T-helper 1 cell (primary cell): ENCODE measurements around the gene TNKS1BP1.

Experiments
- DNase-seq, 5 donors: peaks; one replicate each; pipeline ENCODE4 v3.0.0-alpha.2; 2012 to 2020

TNKS1BP1 gene

DNA sequence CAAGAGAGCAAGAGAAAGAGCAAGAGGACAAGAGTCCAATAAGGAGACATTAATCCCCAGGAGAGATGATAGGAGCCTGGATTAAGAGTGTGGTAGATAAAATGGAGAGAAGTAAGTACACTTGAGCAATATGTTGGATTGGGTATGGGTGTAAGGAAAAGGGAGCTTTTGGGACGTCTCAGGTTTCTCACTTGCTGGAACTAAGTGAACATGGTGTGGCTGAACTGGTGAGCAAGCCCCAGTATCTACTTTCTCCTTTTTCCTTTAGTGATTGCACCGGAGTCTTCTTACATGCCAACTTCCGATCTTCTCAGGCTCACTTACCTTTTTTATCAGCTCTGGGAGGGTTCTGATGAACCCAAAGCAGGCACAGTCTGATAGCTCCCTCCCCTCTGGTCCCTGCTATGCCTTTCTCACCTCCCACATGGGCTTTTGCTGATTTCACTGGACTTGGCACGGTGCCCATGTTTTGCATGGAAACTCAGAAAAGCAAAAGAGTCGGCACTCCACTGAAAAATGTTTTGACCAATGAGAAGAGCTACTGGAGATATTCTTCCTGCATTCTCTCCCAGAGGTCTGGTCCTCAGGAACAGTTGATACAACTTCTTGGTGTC lies 73.2 kb downstream of the TNKS1BP1 start:
- DNase-seq = no peak

DNA sequence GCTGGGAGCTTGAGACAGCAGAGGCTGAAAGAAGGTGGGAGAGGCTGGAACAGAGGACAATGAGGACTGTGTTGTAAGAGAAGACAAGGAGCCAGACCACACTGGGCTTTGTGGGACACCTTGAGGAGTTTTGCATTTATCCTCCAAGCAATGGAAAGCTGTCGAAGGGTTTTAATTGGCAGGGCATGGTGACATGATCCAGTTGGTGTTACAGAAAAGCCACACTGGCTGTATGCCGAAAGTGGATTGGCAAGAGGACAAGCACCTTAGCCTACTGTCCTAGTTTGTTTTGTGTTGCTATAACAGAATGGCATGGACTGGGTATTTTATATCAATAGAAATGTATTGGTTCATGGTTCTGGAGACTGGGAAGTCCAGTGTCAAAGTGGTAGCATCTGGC lies 73.7 kb downstream of the TNKS1BP1 start:
- DNase-seq = no peak
